ENCODE results near the gene LRRIQ1. TPM values are rescaled to one million over a fixed set of nuclear protein-coding genes. Genes with fewer than 3 reads are reported as not detected.

Gene LRRIQ1
- total and polyA plus RNA-seq, 2 of the 13 experiments (the other 11 are each of a cell fraction or from before 2014, with no cell fraction given) = not detected

- Histone ChIP-seq H3K9me3 (ENCODE audit: low read length) (no peaks in the 10 kb centered on the region), H4K20me1 (ENCODE audit: insufficient read depth, low read length) (no peaks in the 10 kb centered on the region), H3K4me3 (replicated peaks in 1 of 3; ENCODE audit: insufficient read depth in 1 of 3, low read depth in 2 of 3, low read length in 3 of 3) (no peak overlapping the region), H3K4me1 (ENCODE audit: insufficient read depth, low read length) (no peaks in the 10 kb centered on the region), H3K27me3 (ENCODE audit: control insufficient read depth in 1 of 2, insufficient read depth in 2 of 2, low read length in 2 of 2) (no peaks in the 10 kb centered on the region), H3K9ac (ENCODE audit: insufficient read depth, low read depth, low read length) (no peak overlapping the region), H3K4me2 (ENCODE audit: low read depth, low read length) (no peak overlapping the region), H3K79me2 (ENCODE audit: insufficient read depth, low read length) (no peaks in the 10 kb centered on the region), H2AFZ (ENCODE audit: low read length) (no peak overlapping the region), H3K36me3 (replicated peaks in 1 of 2; ENCODE audit: control insufficient read depth in 1 of 2, insufficient read depth in 2 of 2, low read length in 2 of 2) (no peaks in the 10 kb centered on the region), H3K27ac (ENCODE audit: extremely low read length, insufficient read depth, low read length) (no peak overlapping the region)
- in situ Hi-C loops (cut with HindIII; ENCODE audit: extremely low pct_ligation_motif_present, low pct_unique_long_range_greater_than_20kb) (no loop called here), intact Hi-C loops (cut with micrococcal nuclease; ENCODE audit: unreplicated experiment) (no loop called here)
- FAIRE-seq = no peak
- CTCF ChIA-PET (ENCODE audit: low intra/inter-chr PET ratio, low total read pairs) = no interaction called here
- no TSS peak for BruUV-seq (replicated peaks)
- POLR2A ChIA-PET = no interaction called here
- DNase-seq (ENCODE audit: low spot score) = no peak
- WGBS (ENCODE audit: low lambda C conversion rate) = 37% methylated on average over 5 of the region's 5 CpGs
- no peak for ATAC-seq
- TF ChIP-seq NR1H2 (CRISPR knock-in tag; IDR thresholded peaks at IDR 0.05; ENCODE audit: borderline replicate concordance, low read depth) (no peak), ZBTB7A (CRISPR knock-in tag; IDR thresholded peaks at IDR 0.05) (no peak), TRIM24 (CRISPR knock-in tag; IDR thresholded peaks at IDR 0.05) (no peak), RXRA (CRISPR knock-in tag; IDR thresholded peaks at IDR 0.05) (no peak), ZNF646 (CRISPR knock-in tag; IDR thresholded peaks at IDR 0.05) (no peak), ZNF776 (CRISPR knock-in tag; IDR thresholded peaks at IDR 0.05) (no peak), ZNF547 (CRISPR knock-in tag; IDR thresholded peaks at IDR 0.05) (no peak), HNF4A (CRISPR knock-in tag; IDR thresholded peaks at IDR 0.05) (no peak), ZNF468 (CRISPR knock-in tag; IDR thresholded peaks at IDR 0.05) (no peak), GABPB1 (CRISPR knock-in tag; IDR thresholded peaks at IDR 0.05) (no peak), SAFB2 (CRISPR knock-in tag; IDR thresholded peaks at IDR 0.05; ENCODE audit: borderline replicate concordance, low read depth) (no peak), ZNF660 (CRISPR knock-in tag; IDR thresholded peaks at IDR 0.05; ENCODE audit: borderline replicate concordance, low read depth) (no peak), MYPOP (CRISPR knock-in tag; IDR thresholded peaks at IDR 0.05) (no peak), GMEB1 (CRISPR knock-in tag; IDR thresholded peaks at IDR 0.05; ENCODE audit: borderline replicate concordance) (no peak)
Observed at GRCh38 chr12:85085066-85085465, 48.9 kb downstream of the LRRIQ1 start.
